GM12865 (cell line): ENCODE measurements around the gene TYW5.

ENCODE experiments used
- DNase-seq: peaks from one replicate; pipeline ENCODE4 v3.0.0; 2010; ENCODE audit warnings: low read depth
- H3K4me3 ChIP-seq: 2 replicates; pipeline ENCODE4 v1.5.1; 2011; ENCODE audit warnings: mild to moderate bottlenecking, low read depth, low read length, control low read depth
- CTCF ChIP-seq: IDR thresholded peaks from 2 replicates; pipeline ENCODE4 v1.5.1; 2011; ENCODE audit warnings: low read length, control low read depth, low read depth, inconsistent platforms; ENCODE audit not compliant: insufficient read depth; ENCODE audit errors: missing control alignments

Gene TYW5

GRCh38 chr2:199962203-199962602 lies 6.9 kb upstream of the TYW5 start:
- TF ChIP-seq CTCF = no peak
- no peak overlapping the region for H3K4me3 ChIP-seq
- DNase-seq = peak; percentile 19

- no peak for TF ChIP-seq CTCF
- DNase-seq = no peak
- H3K4me3 ChIP-seq = no peak overlapping the region
Observed at GRCh38 chr2:199958014-199958413, 2.7 kb upstream of the TYW5 start.

- no peak for DNase-seq
- peak overlapping the region; percentile 90 for H3K4me3 ChIP-seq
- no peak for TF ChIP-seq CTCF
Observed at GRCh38 chr2:199956062-199956380, 730 bp upstream of the TYW5 start.

GRCh38 chr2:199955007-199955338 lies 318 bp downstream of the TYW5 start:
- TF ChIP-seq CTCF = no peak
- H3K4me3 ChIP-seq = peak overlapping the region; percentile 90
- DNase-seq = no peak

- no peak for TF ChIP-seq CTCF
- no peak overlapping the region for H3K4me3 ChIP-seq
- DNase-seq = no peak
Observed at GRCh38 chr2:199951023-199951422, 4.3 kb downstream of the TYW5 start.

GRCh38 chr2:199950396-199950795 lies 4.9 kb downstream of the TYW5 start:
- no peak overlapping the region for H3K4me3 ChIP-seq
- no peak for DNase-seq
- TF ChIP-seq CTCF = no peak

- no peak overlapping the region for H3K4me3 ChIP-seq
- no peak for DNase-seq
- no peak for TF ChIP-seq CTCF
Observed at GRCh38 chr2:199946836-199947235, 8.5 kb downstream of the TYW5 start.
